ENCODE measurements around the gene KIF16B. TPM values are rescaled to one million over a fixed set of nuclear protein-coding genes. Genes with fewer than 3 reads are reported as not detected.

Gene KIF16B
- total and polyA plus RNA-seq, 9 of the 15 experiments (the other 6 are each of a cell fraction or from before 2014, with no cell fraction given) = 1.00 to 10.6 (median 8.5) TPM

DNA sequence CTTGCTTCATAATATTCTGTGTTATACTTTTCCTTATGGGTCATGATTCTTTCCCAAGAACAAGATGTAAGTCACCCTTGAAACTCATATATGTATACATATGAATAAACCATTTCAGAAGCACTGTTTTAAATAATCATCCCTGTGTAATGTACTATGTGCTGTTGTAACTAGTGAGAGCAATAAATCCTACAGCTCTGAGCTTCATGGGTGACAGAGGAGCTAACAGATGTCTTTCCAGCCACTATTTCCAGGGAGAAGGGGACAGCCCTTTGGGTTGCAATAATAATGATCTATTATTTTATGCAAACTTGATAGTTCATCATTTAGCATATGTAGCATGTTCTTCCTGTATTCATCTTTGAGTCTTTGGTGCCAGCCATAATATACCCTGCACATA lies 342.8 kb downstream of the KIF16B start (continued):
- TF ChIP-seq, protein P1, sequence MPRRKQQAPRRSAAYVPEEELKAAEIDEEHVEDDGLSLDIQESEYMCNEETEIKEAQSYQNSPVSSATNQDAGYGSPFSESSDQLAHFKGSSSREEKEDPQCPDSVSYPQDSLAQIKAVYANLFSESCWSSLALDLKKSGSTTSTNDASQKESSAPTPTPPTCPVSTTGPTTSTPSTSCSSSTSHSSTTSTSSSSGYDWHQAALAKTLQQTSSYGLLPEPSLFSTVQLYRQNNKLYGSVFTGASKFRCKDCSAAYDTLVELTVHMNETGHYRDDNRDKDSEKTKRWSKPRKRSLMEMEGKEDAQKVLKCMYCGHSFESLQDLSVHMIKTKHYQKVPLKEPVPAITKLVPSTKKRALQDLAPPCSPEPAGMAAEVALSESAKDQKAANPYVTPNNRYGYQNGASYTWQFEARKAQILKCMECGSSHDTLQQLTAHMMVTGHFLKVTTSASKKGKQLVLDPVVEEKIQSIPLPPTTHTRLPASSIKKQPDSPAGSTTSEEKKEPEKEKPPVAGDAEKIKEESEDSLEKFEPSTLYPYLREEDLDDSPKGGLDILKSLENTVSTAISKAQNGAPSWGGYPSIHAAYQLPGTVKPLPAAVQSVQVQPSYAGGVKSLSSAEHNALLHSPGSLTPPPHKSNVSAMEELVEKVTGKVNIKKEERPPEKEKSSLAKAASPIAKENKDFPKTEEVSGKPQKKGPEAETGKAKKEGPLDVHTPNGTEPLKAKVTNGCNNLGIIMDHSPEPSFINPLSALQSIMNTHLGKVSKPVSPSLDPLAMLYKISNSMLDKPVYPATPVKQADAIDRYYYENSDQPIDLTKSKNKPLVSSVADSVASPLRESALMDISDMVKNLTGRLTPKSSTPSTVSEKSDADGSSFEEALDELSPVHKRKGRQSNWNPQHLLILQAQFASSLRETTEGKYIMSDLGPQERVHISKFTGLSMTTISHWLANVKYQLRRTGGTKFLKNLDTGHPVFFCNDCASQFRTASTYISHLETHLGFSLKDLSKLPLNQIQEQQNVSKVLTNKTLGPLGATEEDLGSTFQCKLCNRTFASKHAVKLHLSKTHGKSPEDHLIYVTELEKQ (CRISPR knock-in tag; IDR thresholded peaks at IDR 0.05) = no peak
- TF ChIP-seq NEUROD1 (IDR thresholded peaks at IDR 0.05; ENCODE audit: borderline replicate concordance, low read depth, low read length, partially characterized antibody) (no peak), U2AF2 (optimal IDR thresholded peaks at IDR 0.05; ENCODE audit: low read depth, low read length) (no peak), NFYB (IDR thresholded peaks at IDR 0.05; ENCODE audit: extremely low read depth, insufficient read length) (no peak), TEAD1 (CRISPR knock-in tag; IDR thresholded peaks at IDR 0.05) (no peak), PTRF (tag; IDR thresholded peaks at IDR 0.05) (no peak), PTBP1 (IDR thresholded peaks at IDR 0.05; ENCODE audit: low read depth, low read length) (no peak)

DNA sequence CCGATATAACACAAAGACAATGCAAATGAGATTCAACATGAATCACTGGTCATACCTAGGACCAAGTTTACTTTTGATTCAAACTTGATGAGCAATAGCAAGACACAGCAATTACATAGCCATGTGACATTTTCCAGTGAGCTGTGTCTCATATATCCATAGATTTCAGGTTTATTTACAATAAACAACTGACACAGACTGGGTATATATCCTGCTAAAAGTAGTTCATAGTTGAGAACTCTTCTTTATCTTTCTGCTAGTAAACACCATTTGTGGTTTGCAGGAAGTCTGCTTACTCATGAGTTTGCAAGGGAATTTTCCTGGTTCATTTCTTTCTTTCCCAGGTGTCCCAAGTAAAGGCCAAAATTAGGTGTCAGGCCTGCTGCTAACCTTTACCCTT lies 343.4 kb downstream of the KIF16B start:
- H3K27ac ChIP-seq (ENCODE audit: extremely low read depth, low read depth, low read length) = no peak overlapping the region
- no peaks in the 10 kb centered on the region for H3K9me1 ChIP-seq (ENCODE audit: control insufficient read depth, insufficient read depth, low read length)
- no peaks in the 10 kb centered on the region for H3K36me3 ChIP-seq (ENCODE audit: control insufficient read depth, insufficient read depth, low read length)
- no peaks in the 10 kb centered on the region for H3K27me3 ChIP-seq (ENCODE audit: control insufficient read depth in 2 of 2, insufficient read depth in 2 of 2, low read length in 2 of 2)
- H3K79me2 ChIP-seq (ENCODE audit: control insufficient read depth, insufficient read depth, low read length) = no peaks in the 10 kb centered on the region
- CTCF ChIA-PET (ENCODE audit: low intra/inter-chr PET ratio) = no interaction called here
- FAIRE-seq = no peak
- in situ Hi-C loops (cut with MboI) = no loop called here
- H3K9me3 ChIP-seq (replicated peaks; ENCODE audit: control insufficient read depth, insufficient read depth, low read depth, low read length) = no peaks in the 10 kb centered on the region
- 20% methylated on average over 1 of the region's 1 CpG for WGBS (ENCODE audit: insufficient coverage, low coverage, missing lambda C conversion rate)
- no peak for ATAC-seq
- POLR2A ChIA-PET = no interaction called here
- intact Hi-C loops (cut with micrococcal nuclease) = no loop called here
- H2AFZ ChIP-seq (ENCODE audit: low read depth, low read length) = peak overlapping the region; percentile 23; the same call in 1 of the 2 replicates
- H3K4me3 ChIP-seq = no peak overlapping the region
- H3K4me1 ChIP-seq (replicated peaks in 1 of 2; ENCODE audit: control insufficient read depth in 2 of 2, insufficient read depth in 2 of 2, low read length in 2 of 2) = no peaks in the 10 kb centered on the region
- H4K20me1 ChIP-seq (replicated peaks; ENCODE audit: control insufficient read depth, insufficient read depth, low read length) = no peaks in the 10 kb centered on the region
- no peak overlapping the region for H3K9ac ChIP-seq (ENCODE audit: insufficient read depth in 1 of 2, low read depth in 2 of 2, low read length in 2 of 2)
- BruUV-seq (replicated peaks) = no TSS peak
- no peak for DNase-seq (ENCODE audit: extremely low read depth in 1 of 4, low spot score in 3 of 4)
- H3K4me2 ChIP-seq (ENCODE audit: insufficient read depth, low read length) = no peak overlapping the region
- TF ChIP-seq ZFP36 (IDR thresholded peaks at IDR 0.05; ENCODE audit: low read depth, low read length, partially characterized antibody) (no peak), ZNF668 (CRISPR knock-in tag; IDR thresholded peaks at IDR 0.05) (no peak), ZNF408 (CRISPR knock-in tag; IDR thresholded peaks at IDR 0.05; ENCODE audit: low read depth) (no peak), ZKSCAN3 (CRISPR knock-in tag; IDR thresholded peaks at IDR 0.05) (no peak)
- TF ChIP-seq, protein P2, sequence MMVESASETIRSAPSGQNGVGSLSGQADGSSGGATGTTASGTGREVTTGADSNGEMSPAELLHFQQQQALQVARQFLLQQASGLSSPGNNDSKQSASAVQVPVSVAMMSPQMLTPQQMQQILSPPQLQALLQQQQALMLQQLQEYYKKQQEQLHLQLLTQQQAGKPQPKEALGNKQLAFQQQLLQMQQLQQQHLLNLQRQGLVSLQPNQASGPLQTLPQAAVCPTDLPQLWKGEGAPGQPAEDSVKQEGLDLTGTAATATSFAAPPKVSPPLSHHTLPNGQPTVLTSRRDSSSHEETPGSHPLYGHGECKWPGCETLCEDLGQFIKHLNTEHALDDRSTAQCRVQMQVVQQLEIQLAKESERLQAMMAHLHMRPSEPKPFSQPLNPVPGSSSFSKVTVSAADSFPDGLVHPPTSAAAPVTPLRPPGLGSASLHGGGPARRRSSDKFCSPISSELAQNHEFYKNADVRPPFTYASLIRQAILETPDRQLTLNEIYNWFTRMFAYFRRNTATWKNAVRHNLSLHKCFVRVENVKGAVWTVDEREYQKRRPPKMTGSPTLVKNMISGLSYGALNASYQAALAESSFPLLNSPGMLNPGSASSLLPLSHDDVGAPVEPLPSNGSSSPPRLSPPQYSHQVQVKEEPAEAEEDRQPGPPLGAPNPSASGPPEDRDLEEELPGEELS (CRISPR knock-in tag; IDR thresholded peaks at IDR 0.05; ENCODE audit: borderline replicate concordance) = no peak
- TF ChIP-seq, protein P3, sequence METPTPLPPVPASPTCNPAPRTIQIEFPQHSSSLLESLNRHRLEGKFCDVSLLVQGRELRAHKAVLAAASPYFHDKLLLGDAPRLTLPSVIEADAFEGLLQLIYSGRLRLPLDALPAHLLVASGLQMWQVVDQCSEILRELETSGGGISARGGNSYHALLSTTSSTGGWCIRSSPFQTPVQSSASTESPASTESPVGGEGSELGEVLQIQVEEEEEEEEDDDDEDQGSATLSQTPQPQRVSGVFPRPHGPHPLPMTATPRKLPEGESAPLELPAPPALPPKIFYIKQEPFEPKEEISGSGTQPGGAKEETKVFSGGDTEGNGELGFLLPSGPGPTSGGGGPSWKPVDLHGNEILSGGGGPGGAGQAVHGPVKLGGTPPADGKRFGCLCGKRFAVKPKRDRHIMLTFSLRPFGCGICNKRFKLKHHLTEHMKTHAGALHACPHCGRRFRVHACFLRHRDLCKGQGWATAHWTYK (CRISPR knock-in tag; IDR thresholded peaks at IDR 0.05) = no peak
- TF ChIP-seq, protein P4, sequence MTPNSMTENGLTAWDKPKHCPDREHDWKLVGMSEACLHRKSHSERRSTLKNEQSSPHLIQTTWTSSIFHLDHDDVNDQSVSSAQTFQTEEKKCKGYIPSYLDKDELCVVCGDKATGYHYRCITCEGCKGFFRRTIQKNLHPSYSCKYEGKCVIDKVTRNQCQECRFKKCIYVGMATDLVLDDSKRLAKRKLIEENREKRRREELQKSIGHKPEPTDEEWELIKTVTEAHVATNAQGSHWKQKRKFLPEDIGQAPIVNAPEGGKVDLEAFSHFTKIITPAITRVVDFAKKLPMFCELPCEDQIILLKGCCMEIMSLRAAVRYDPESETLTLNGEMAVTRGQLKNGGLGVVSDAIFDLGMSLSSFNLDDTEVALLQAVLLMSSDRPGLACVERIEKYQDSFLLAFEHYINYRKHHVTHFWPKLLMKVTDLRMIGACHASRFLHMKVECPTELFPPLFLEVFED (CRISPR knock-in tag; conservative IDR thresholded peaks at IDR 0.05) = no peak
